SIG-M5 (cell line): ENCODE results near the gene SERPINB7.

Experiments used
- DNase-seq: peaks from one replicate; lab custom pipeline; 2025; lab: John Stamatoyannopoulos, UW

The SERPINB7 gene

DNA sequence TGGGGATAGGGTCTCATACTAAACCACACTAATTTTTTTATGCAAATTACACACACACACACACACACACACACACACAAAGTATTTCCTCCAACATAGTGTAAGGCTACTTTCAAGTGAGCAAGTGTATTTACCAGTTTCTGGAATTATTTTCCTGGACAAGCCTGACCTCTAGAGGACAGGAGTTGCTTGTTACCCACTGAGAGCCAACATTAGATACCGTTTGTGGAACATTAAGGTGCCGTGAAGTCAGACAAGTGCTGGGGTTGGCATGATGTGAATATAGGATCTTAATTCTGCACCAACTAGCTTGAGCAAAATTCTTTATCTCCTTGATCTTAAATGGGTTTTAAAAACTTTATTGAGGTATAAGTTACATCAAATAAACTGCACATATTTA lies 72.9 kb downstream of the SERPINB7 start:
- DNase-seq: no peak

DNA sequence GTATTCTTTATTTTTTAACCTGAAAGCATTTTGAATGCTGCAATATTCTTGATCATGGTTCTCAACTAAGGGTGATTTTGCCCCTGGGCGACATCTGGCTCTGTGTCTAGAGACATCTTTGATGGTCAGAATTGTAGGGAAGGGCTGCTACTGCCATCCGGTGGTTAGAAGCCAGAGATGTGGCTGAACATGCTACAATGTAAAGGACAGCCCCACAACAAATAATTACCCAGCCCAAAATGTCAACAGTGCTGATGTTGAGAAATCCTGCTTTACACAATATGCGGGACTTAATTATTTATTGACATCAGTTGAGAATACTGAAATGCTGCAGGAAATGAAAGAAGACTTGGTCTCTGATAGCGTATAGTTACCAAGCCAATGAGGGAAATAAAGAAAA lies 74.8 kb downstream of the SERPINB7 start:
- no peak for DNase-seq

DNA sequence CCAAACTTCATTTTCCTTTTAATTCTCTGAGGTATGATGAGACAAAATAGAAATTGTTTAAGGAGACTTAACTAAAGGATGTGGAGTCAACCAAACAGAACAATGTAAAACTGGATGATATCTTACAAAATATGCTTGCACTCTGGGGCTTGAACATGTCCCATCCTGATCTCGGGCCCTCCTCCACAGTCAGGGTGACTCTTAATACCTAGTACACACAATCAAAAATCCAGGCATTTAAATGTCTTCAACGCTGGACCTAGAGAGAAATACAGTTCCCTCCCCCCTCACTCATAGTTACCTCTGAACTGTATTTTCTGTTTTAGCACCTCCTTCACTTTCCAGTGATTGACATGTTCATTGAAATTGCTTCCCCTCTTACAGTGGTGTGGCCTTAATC lies 75.4 kb downstream of the SERPINB7 start:
- no peak for DNase-seq
